ENCODE results near the gene MARCHF4.

Gene MARCHF4, protein sequence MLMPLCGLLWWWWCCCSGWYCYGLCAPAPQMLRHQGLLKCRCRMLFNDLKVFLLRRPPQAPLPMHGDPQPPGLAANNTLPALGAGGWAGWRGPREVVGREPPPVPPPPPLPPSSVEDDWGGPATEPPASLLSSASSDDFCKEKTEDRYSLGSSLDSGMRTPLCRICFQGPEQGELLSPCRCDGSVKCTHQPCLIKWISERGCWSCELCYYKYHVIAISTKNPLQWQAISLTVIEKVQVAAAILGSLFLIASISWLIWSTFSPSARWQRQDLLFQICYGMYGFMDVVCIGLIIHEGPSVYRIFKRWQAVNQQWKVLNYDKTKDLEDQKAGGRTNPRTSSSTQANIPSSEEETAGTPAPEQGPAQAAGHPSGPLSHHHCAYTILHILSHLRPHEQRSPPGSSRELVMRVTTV

GRCh38 chr2:216371721-216372702 is at the start of gene MARCHF4:
MARCHF4 (minus strand) TSS chr2:216372483; CDS start chr2:216370260, 2,223 bp downstream.
- TF ChIP-seq, protein P1, sequence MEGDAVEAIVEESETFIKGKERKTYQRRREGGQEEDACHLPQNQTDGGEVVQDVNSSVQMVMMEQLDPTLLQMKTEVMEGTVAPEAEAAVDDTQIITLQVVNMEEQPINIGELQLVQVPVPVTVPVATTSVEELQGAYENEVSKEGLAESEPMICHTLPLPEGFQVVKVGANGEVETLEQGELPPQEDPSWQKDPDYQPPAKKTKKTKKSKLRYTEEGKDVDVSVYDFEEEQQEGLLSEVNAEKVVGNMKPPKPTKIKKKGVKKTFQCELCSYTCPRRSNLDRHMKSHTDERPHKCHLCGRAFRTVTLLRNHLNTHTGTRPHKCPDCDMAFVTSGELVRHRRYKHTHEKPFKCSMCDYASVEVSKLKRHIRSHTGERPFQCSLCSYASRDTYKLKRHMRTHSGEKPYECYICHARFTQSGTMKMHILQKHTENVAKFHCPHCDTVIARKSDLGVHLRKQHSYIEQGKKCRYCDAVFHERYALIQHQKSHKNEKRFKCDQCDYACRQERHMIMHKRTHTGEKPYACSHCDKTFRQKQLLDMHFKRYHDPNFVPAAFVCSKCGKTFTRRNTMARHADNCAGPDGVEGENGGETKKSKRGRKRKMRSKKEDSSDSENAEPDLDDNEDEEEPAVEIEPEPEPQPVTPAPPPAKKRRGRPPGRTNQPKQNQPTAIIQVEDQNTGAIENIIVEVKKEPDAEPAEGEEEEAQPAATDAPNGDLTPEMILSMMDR (conservative IDR thresholded peaks at IDR 0.05; ENCODE audit: low read length): no peak
- peak; percentile 91 for DNase-seq (ENCODE audit: low read depth)
- H3K4me3 ChIP-seq (ENCODE audit: low read length): peak within 1 kb of the TSS; percentile 87

- no peak overlapping the region for H3K4me3 ChIP-seq (ENCODE audit: low read length)
- TF ChIP-seq, protein P1 (conservative IDR thresholded peaks at IDR 0.05; ENCODE audit: low read length): no peak
- no peak for DNase-seq (ENCODE audit: low read depth)
Observed at GRCh38 chr2:216420367-216421101, 48.3 kb upstream of the MARCHF4 start.

GRCh38 chr2:216418981-216419380 is 46.7 kb upstream of the MARCHF4 start:
- H3K4me3 ChIP-seq (ENCODE audit: low read length): no peak overlapping the region
- no peak for DNase-seq (ENCODE audit: low read depth)

GRCh38 chr2:216416571-216417307 is 44.5 kb upstream of the MARCHF4 start:
- no peak overlapping the region for H3K4me3 ChIP-seq (ENCODE audit: low read length)
- DNase-seq (ENCODE audit: low read depth): no peak
- TF ChIP-seq, protein P1 (conservative IDR thresholded peaks at IDR 0.05; ENCODE audit: low read length): no peak

More at GRCh38 chr2:216418981-216419380, 46.7 kb upstream of the MARCHF4 start:
- TF ChIP-seq, protein P1 (conservative IDR thresholded peaks at IDR 0.05; ENCODE audit: low read length): no peak

GRCh38 chr2:216415541-216415940 is 43.3 kb upstream of the MARCHF4 start:
- DNase-seq (ENCODE audit: low read depth): no peak
- H3K4me3 ChIP-seq (ENCODE audit: low read length): no peak overlapping the region
- TF ChIP-seq, protein P1 (conservative IDR thresholded peaks at IDR 0.05; ENCODE audit: low read length): no peak

GRCh38 chr2:216414772-216415319 is 42.6 kb upstream of the MARCHF4 start:
- DNase-seq (ENCODE audit: low read depth): no peak
- TF ChIP-seq, protein P1 (conservative IDR thresholded peaks at IDR 0.05; ENCODE audit: low read length): no peak
- H3K4me3 ChIP-seq (ENCODE audit: low read length): no peak overlapping the region

Measured in AG10803 (cell line).